Ishikawa (cell line): Measurements from ENCODE around the gene HCLS1.

Experiments used
- CEBPB ChIP-seq: IDR thresholded peaks from 2 replicates; pipeline ENCODE4 v1.6.1; 2012
- CREB1 ChIP-seq: IDR thresholded peaks from 2 replicates; pipeline ENCODE4 v1.6.1; 2012; ENCODE audit warnings: low read depth
- EGR1 ChIP-seq: IDR thresholded peaks from 2 replicates; pipeline ENCODE4 v1.6.1; 2012
- EP300 ChIP-seq: IDR thresholded peaks from 2 replicates; pipeline ENCODE4 v1.6.1; 2012; ENCODE audit warnings: borderline replicate concordance
- FOXM1 ChIP-seq: IDR thresholded peaks from 2 replicates; pipeline ENCODE4 v1.6.1; 2012; ENCODE audit warnings: low read depth, borderline replicate concordance
- RAD21 ChIP-seq: IDR thresholded peaks from 2 replicates; pipeline ENCODE4 v1.6.1; 2012; ENCODE audit warnings: low read depth
- REST ChIP-seq: IDR thresholded peaks from 2 replicates; pipeline ENCODE4 v1.6.1; 2012; ENCODE audit warnings: low read depth, mild to moderate bottlenecking
- TAF1 ChIP-seq: IDR thresholded peaks from 2 replicates; pipeline ENCODE4 v1.6.1; 2012; ENCODE audit warnings: low read depth, mild to moderate bottlenecking
- TCF12 ChIP-seq: IDR thresholded peaks from 2 replicates; pipeline ENCODE4 v1.6.1; 2012; ENCODE audit warnings: low read depth
- TEAD4 ChIP-seq: IDR thresholded peaks from 2 replicates; pipeline ENCODE4 v1.6.1; 2012
- USF1 ChIP-seq: IDR thresholded peaks from 2 replicates; pipeline ENCODE4 v1.6.1; 2012

Gene HCLS1

GRCh38 chr3:121592856-121593702, 67.6 kb downstream of the HCLS1 start, which contains the start of gene FBXO40:
FBXO40 (plus strand) TSS chr3:121593379; CDS start chr3:121620576, 27,197 bp downstream.
- no peak for TF ChIP-seq TAF1
- no peak for TF ChIP-seq USF1
- TF ChIP-seq REST = no peak
- TF ChIP-seq RAD21 = no peak
- TF ChIP-seq TCF12 = no peak
- no peak for TF ChIP-seq CREB1
- TF ChIP-seq FOXM1 = no peak

GRCh38 chr3:121584418-121584817, 76.3 kb downstream of the HCLS1 start:
- no peak for TF ChIP-seq TAF1
- no peak for TF ChIP-seq CEBPB
- no peak for TF ChIP-seq RAD21
- no peak for TF ChIP-seq FOXM1

GRCh38 chr3:121581691-121582090, 79.0 kb downstream of the HCLS1 start:
- no peak for TF ChIP-seq RAD21
- no peak for TF ChIP-seq TAF1
- no peak for TF ChIP-seq CEBPB
- TF ChIP-seq USF1 = no peak
- TF ChIP-seq CREB1 = no peak
- TF ChIP-seq EP300 = no peak
- TF ChIP-seq EGR1 = no peak
- TF ChIP-seq TEAD4 = no peak
